NCI-H187 (cell line): Measurements from ENCODE around the gene MAP2K4.
"Not testable (repeated sequence)": the region's sequence is repeated elsewhere in the genome, so short reads cannot be mapped to it uniquely, and the experiment has no call there.

Experiments
- DNase-seq, 2 experiments: peaks; one replicate each; lab custom pipeline; 2025; lab: John Stamatoyannopoulos, UW

MAP2K4 gene

GRCh38 chr17:12162187-12162586 is 141.5 kb downstream of the MAP2K4 start:
- not testable (repeated sequence) for DNase-seq

- no peak for DNase-seq
These were observed 143.4 kb downstream of the MAP2K4 start for GRCh38 chr17:12164085-12164484.

GRCh38 chr17:12178644-12179330 is 158.1 kb downstream of the MAP2K4 start:
- no peak for DNase-seq

- DNase-seq = no peak
These were observed 160.1 kb downstream of the MAP2K4 start for GRCh38 chr17:12180644-12181261.

GRCh38 chr17:12187658-12188057 is 167.0 kb downstream of the MAP2K4 start:
- DNase-seq = no peak

- no peak for DNase-seq
These were observed 172.6 kb downstream of the MAP2K4 start for GRCh38 chr17:12193144-12193735.
